H7 (cell line): Measurements from ENCODE around the gene CLDN25. TPM values are rescaled to one million over a fixed set of nuclear protein-coding genes. Genes with fewer than 3 reads are reported as not detected.

Source experiments
- total RNA-seq: library from RNA; depleted of rRNA; stranded (reverse); fragments of >200 nt; shearing (Covaris generic); gene quantifications from 2 replicates; pipeline ENCODE4 v1.2.3, GENCODE V29; 2014; rRNA removed

Gene CLDN25
- total RNA-seq, 1 experiment from 2014 or later = not detected

Other genes with a start within 250 kb of the CLDN25 start
- 0.21 and 0.44 TPM in 2 replicates for gene TMPRSS5, start 73.5 kb upstream of the CLDN25 start, total RNA-seq
- 28.1 and 29.1 TPM in 2 replicates for gene ZW10, start 6.1 kb upstream of the CLDN25 start, total RNA-seq
- 88.4 and 142 TPM in 2 replicates for gene USP28, start 95.8 kb downstream of the CLDN25 start, total RNA-seq
- not detected in 2 replicates for gene HTR3B, start 125.0 kb downstream of the CLDN25 start, total RNA-seq
- gene HTR3A, start 195.3 kb downstream of the CLDN25 start, total RNA-seq = 2.0 and 5.4 TPM in 2 replicates